Measurements from ENCODE around the gene JAG1.

DNA sequence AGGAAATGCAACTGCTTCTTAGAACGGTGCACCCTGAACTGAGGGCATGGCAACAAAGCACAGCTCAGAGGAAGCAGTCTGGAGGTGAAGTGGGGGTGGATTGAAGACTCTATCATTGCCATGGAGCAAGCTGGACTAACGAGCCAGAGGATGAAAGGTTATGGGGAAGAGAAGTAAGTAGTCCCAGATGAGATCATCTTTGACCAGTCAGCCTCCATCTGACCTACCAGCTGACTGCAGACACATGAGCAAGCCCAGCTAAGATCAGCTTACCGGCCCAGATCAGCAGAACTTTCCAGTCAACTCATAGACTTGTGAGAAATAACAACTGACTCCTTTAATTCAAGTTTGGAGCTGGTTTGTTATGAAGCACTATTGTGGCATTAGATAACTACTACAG, 9.1 kb upstream of the JAG1 start:
- TF ChIP-seq, protein P1, sequence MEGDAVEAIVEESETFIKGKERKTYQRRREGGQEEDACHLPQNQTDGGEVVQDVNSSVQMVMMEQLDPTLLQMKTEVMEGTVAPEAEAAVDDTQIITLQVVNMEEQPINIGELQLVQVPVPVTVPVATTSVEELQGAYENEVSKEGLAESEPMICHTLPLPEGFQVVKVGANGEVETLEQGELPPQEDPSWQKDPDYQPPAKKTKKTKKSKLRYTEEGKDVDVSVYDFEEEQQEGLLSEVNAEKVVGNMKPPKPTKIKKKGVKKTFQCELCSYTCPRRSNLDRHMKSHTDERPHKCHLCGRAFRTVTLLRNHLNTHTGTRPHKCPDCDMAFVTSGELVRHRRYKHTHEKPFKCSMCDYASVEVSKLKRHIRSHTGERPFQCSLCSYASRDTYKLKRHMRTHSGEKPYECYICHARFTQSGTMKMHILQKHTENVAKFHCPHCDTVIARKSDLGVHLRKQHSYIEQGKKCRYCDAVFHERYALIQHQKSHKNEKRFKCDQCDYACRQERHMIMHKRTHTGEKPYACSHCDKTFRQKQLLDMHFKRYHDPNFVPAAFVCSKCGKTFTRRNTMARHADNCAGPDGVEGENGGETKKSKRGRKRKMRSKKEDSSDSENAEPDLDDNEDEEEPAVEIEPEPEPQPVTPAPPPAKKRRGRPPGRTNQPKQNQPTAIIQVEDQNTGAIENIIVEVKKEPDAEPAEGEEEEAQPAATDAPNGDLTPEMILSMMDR (IDR thresholded peaks at IDR 0.05; ENCODE audit: borderline replicate concordance, extremely low read depth, low read length, poor library complexity, severe bottlenecking): no peak
- no peak for TF ChIP-seq EZH2 (IDR thresholded peaks at IDR 0.05; ENCODE audit: borderline replicate concordance, low read depth, low read length, severe bottlenecking)
